ENCODE measurements around the gene EXOSC10.

GRCh38 chr1:11046270-11046566, 53.5 kb downstream of the EXOSC10 start:
- TF ChIP-seq, protein P1, sequence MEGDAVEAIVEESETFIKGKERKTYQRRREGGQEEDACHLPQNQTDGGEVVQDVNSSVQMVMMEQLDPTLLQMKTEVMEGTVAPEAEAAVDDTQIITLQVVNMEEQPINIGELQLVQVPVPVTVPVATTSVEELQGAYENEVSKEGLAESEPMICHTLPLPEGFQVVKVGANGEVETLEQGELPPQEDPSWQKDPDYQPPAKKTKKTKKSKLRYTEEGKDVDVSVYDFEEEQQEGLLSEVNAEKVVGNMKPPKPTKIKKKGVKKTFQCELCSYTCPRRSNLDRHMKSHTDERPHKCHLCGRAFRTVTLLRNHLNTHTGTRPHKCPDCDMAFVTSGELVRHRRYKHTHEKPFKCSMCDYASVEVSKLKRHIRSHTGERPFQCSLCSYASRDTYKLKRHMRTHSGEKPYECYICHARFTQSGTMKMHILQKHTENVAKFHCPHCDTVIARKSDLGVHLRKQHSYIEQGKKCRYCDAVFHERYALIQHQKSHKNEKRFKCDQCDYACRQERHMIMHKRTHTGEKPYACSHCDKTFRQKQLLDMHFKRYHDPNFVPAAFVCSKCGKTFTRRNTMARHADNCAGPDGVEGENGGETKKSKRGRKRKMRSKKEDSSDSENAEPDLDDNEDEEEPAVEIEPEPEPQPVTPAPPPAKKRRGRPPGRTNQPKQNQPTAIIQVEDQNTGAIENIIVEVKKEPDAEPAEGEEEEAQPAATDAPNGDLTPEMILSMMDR (IDR thresholded peaks at IDR 0.05): no peak
- TF ChIP-seq TEAD4 (CRISPR knock-in tag; IDR thresholded peaks at IDR 0.05): no peak
- TF ChIP-seq ESRRA (CRISPR knock-in tag; IDR thresholded peaks at IDR 0.05; ENCODE audit: borderline replicate concordance): no peak
- no peak for TF ChIP-seq NR2C2 (CRISPR knock-in tag; IDR thresholded peaks at IDR 0.05)
- no peak for TF ChIP-seq ZNF317 (CRISPR knock-in tag; IDR thresholded peaks at IDR 0.05; ENCODE audit: borderline replicate concordance, low read depth)
- TF ChIP-seq, protein P2, sequence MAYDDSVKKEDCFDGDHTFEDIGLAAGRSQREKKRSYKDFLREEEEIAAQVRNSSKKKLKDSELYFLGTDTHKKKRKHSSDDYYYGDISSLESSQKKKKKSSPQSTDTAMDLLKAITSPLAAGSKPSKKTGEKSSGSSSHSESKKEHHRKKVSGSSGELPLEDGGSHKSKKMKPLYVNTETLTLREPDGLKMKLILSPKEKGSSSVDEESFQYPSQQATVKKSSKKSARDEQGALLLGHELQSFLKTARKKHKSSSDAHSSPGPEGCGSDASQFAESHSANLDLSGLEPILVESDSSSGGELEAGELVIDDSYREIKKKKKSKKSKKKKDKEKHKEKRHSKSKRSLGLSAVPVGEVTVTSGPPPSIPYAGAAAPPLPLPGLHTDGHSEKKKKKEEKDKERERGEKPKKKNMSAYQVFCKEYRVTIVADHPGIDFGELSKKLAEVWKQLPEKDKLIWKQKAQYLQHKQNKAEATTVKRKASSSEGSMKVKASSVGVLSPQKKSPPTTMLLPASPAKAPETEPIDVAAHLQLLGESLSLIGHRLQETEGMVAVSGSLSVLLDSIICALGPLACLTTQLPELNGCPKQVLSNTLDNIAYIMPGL (CRISPR knock-in tag; IDR thresholded peaks at IDR 0.05): no peak
- no peak for TF ChIP-seq ELF4 (CRISPR knock-in tag; IDR thresholded peaks at IDR 0.05; ENCODE audit: low read depth)
- no peak for TF ChIP-seq ZNF121 (CRISPR knock-in tag; IDR thresholded peaks at IDR 0.05)
- no peak for TF ChIP-seq CREM (CRISPR knock-in tag; IDR thresholded peaks at IDR 0.05)
- no peak for TF ChIP-seq ZNF425 (CRISPR knock-in tag; conservative IDR thresholded peaks at IDR 0.05)
